HepG2 (cell line): ENCODE measurements around the gene TPD52L2. TPM values are rescaled to one million over a fixed set of nuclear protein-coding genes. Genes with fewer than 3 reads are reported as not detected.

Experiments
- AKNA ChIP-seq: sonication (generic); formaldehyde crosslinking; IDR thresholded peaks from 2 replicates; pipeline ENCODE4 v1.4.0; 2020; ENCODE audit warnings: missing genetic modification reagents, borderline replicate concordance
- ATF3 ChIP-seq: sonication (generic); formaldehyde crosslinking; IDR thresholded peaks from 2 replicates; pipeline ENCODE4 v1.4.0; 2020; ENCODE audit warnings: missing genetic modification reagents
- CEBPB ChIP-seq: IDR thresholded peaks from 2 replicates; pipeline ENCODE4 v1.6.1; 2011; ENCODE audit warnings: low read depth, low read length, improper control_type of control experiment, borderline replicate concordance
- EHMT2 ChIP-seq: fragments of 200-600 bp; sonication (generic); IDR thresholded peaks from 2 replicates; pipeline ENCODE4 v1.7.0; 2017; ENCODE audit warnings: antibody characterized with exemption, low read depth, low read length, borderline replicate concordance
- FOSL2 ChIP-seq: sonication (generic); formaldehyde crosslinking; IDR thresholded peaks from 2 replicates; pipeline ENCODE4 v1.4.0; 2020; ENCODE audit warnings: missing genetic modification reagents
- FOXK2 ChIP-seq: fragments of 450-650 bp; IDR thresholded peaks from 2 replicates; pipeline ENCODE4 v1.6.1; 2016
- GFI1 ChIP-seq: sonication (generic); formaldehyde crosslinking; IDR thresholded peaks from 2 replicates; pipeline ENCODE4 v1.5.0; 2020; ENCODE audit warnings: missing genetic modification reagents, mild to moderate bottlenecking, borderline replicate concordance
- HNF4G ChIP-seq, 2 experiments: sonication (generic) in 1 of 2; formaldehyde crosslinking in 1 of 2; IDR thresholded peaks; 2 replicates each; pipeline versions ENCODE4 v1.4.0 to v1.6.1; 2011 to 2020; ENCODE audit warnings: borderline replicate concordance in 2 of 2, low read depth in 2 of 2, mild to moderate bottlenecking in 2 of 2, low read length in 1 of 2, missing genetic modification reagents in 1 of 2, moderate library complexity in 1 of 2
- HOMEZ ChIP-seq: IDR thresholded peaks from 2 replicates; pipeline ENCODE4 v1.6.1; 2016; ENCODE audit warnings: low read depth
- KAT2B ChIP-seq: fragments of 150-350 bp; IDR thresholded peaks from 2 replicates; pipeline ENCODE4 v1.6.1; 2014; ENCODE audit warnings: low read depth, low read length, borderline replicate concordance
- KDM6A ChIP-seq: IDR thresholded peaks from 2 replicates; pipeline ENCODE4 v1.6.1; 2016; ENCODE audit warnings: low read depth
- KLF13 ChIP-seq: sonication (generic); formaldehyde crosslinking; IDR thresholded peaks from 2 replicates; pipeline ENCODE4 v1.4.0; 2020; ENCODE audit warnings: mild to moderate bottlenecking, missing genetic modification reagents
- KLF9 ChIP-seq: IDR thresholded peaks from 2 replicates; pipeline ENCODE4 v1.6.1; 2016; ENCODE audit warnings: low read depth
- NFRKB ChIP-seq: fragments of 450-650 bp; IDR thresholded peaks from 2 replicates; pipeline ENCODE4 v1.6.1; 2017
- NR1H2 ChIP-seq: sonication (generic); formaldehyde crosslinking; IDR thresholded peaks from 2 replicates; pipeline ENCODE4 v1.8.1; 2022; ENCODE audit warnings: low read depth, missing genetic modification reagents, borderline replicate concordance
- RBAK ChIP-seq: sonication (generic); formaldehyde crosslinking; IDR thresholded peaks from 2 replicates; pipeline ENCODE4 v1.5.1; 2020; ENCODE audit warnings: mild to moderate bottlenecking, missing genetic modification reagents
- RBM39 ChIP-seq: fragments of 200-400 bp; formaldehyde crosslinking; IDR thresholded peaks from one replicate; pipeline ENCODE4 v1.6.1; 2018; ENCODE audit warnings: antibody characterized with exemption, mild to moderate bottlenecking, low read depth, low read length; ENCODE audit not compliant: poor library complexity, severe bottlenecking
- SP1 ChIP-seq, 2 experiments: fragments of 450-650 bp in 1 of 2; sonication (generic) in 1 of 2; formaldehyde crosslinking in 1 of 2; IDR thresholded peaks; 2 replicates each; pipeline versions ENCODE4 v1.4.0 to v1.6.1; 2016 to 2020; ENCODE audit warnings: missing genetic modification reagents in 1 of 2
- SRY ChIP-seq: sonication (generic); formaldehyde crosslinking; IDR thresholded peaks from 2 replicates; pipeline ENCODE4 v1.8.0; 2022; ENCODE audit warnings: mild to moderate bottlenecking, missing genetic modification reagents
- ZNF251 ChIP-seq: sonication (generic); formaldehyde crosslinking; IDR thresholded peaks from 2 replicates; pipeline ENCODE4 v1.9.0; 2021; ENCODE audit warnings: mild to moderate bottlenecking, missing genetic modification reagents
- ZNF382 ChIP-seq: sonication (generic); formaldehyde crosslinking; IDR thresholded peaks from 2 replicates; pipeline ENCODE4 v1.5.0; 2020; ENCODE audit warnings: missing genetic modification reagents, mild to moderate bottlenecking, borderline replicate concordance
- ZNF550 ChIP-seq: sonication (generic); formaldehyde crosslinking; IDR thresholded peaks from 2 replicates; pipeline ENCODE4 v1.4.0; 2020; ENCODE audit warnings: mild to moderate bottlenecking, missing genetic modification reagents, borderline replicate concordance
- ZNF616 ChIP-seq: sonication (generic); formaldehyde crosslinking; IDR thresholded peaks from 2 replicates; pipeline ENCODE4 v1.5.0; 2020; ENCODE audit warnings: low read depth, mild to moderate bottlenecking, missing genetic modification reagents
- ZNF777 ChIP-seq: sonication (generic); formaldehyde crosslinking; IDR thresholded peaks from 2 replicates; pipeline ENCODE4 v1.4.0; 2020; ENCODE audit warnings: missing genetic modification reagents
- ZNF816 ChIP-seq: sonication (generic); formaldehyde crosslinking; IDR thresholded peaks from 2 replicates; pipeline ENCODE4 v1.8.0; 2022; ENCODE audit warnings: missing genetic modification reagents, mild to moderate bottlenecking, borderline replicate concordance
- polyA plus RNA-seq, 8 experiments: library from polyadenylated mRNA; depleted of rRNA in 3 of 8; stranded (reverse) in 7 of 8; unstranded in 1 of 8; fragments of >200 nt; fragmentation: Illumina TruSeq in 4 of 8; extraction: Trizol in 4 of 8; gene quantifications; 2 replicates each; pipeline versions ENCODE4 v1.2.1 to v1.2.3, GENCODE V29; 2011 to 2016; ENCODE audit warnings: low read depth in 4 of 8, missing spikeins in 1 of 8, mixed read lengths in 1 of 8; ENCODE audit not compliant: insufficient read depth in 1 of 8
- total RNA-seq, 5 experiments: library from RNA; depleted of rRNA; stranded (reverse); fragments of >200 nt; fragmentation: Illumina TruSeq; extraction: Trizol; gene quantifications; 2 replicates each; pipeline ENCODE4 v1.2.3, GENCODE V29; 2016; ENCODE audit warnings: low read depth in 1 of 5

TPD52L2 gene
- total and polyA plus RNA-seq, 2 of the 13 experiments (the other 11 are each of a cell fraction or from before 2014, with no cell fraction given), result 156 to 184 TPM

- 0 out of 2 replicates have a peak, but pooled peaks have one; percentile 20 for TF ChIP-seq ZNF550 (CRISPR knock-in tag)
- no peak for TF ChIP-seq AKNA (CRISPR knock-in tag)
- no peak for TF ChIP-seq ZNF816 (CRISPR knock-in tag)
- TF ChIP-seq NFRKB, result peak; percentile 65; the same call in 1 of the 2 replicates
- no peak for TF ChIP-seq EHMT2
- no peak for TF ChIP-seq FOSL2 (CRISPR knock-in tag)
- no peak for TF ChIP-seq ZNF777 (CRISPR knock-in tag)
- TF ChIP-seq KLF13 (CRISPR knock-in tag), result no peak
- no peak for TF ChIP-seq SRY (CRISPR knock-in tag)
- no peak for TF ChIP-seq KAT2B
- TF ChIP-seq KDM6A (CRISPR knock-in tag), result no peak
- TF ChIP-seq CEBPB, result no peak
- TF ChIP-seq GFI1 (CRISPR knock-in tag), result no peak
- no peak for TF ChIP-seq KLF9 (CRISPR knock-in tag)
- TF ChIP-seq HOMEZ (CRISPR knock-in tag), result no peak
- 0 out of 2 replicates have a peak, but pooled peaks have one; percentile 33 for TF ChIP-seq ZNF251
- no peak for TF ChIP-seq ATF3
- TF ChIP-seq RBAK, result no peak
- TF ChIP-seq SP1 (IDR thresholded peaks at IDR 0.05), result peak; percentile 65; the same call in 1 of the 2 replicates
- no peak for TF ChIP-seq SP1 (CRISPR knock-in tag; IDR thresholded peaks at IDR 0.05)
- no peak for TF ChIP-seq NR1H2
- TF ChIP-seq RBM39, result no peak
- no peak for TF ChIP-seq HNF4G (IDR thresholded peaks at IDR 0.05; ENCODE audit: borderline replicate concordance, low read depth, low read length)
- TF ChIP-seq HNF4G (CRISPR knock-in tag; IDR thresholded peaks at IDR 0.05; ENCODE audit: borderline replicate concordance, low read depth), result no peak
- no peak for TF ChIP-seq ZNF382 (CRISPR knock-in tag)
- no peak for TF ChIP-seq ZNF616 (CRISPR knock-in tag)
- TF ChIP-seq FOXK2, result peak; percentile 57; the same call in 1 of the 2 replicates
Measured at GRCh38 chr20:63846888-63847236, 18.2 kb upstream of the TPD52L2 start (continued).
